ENCODE measurements around the gene JCHAIN.

The JCHAIN gene

GRCh38 chr4:70711599-70711998, 45.3 kb upstream of the JCHAIN start:
- H3K4me3 ChIP-seq (ENCODE audit: low read length) = no peak overlapping the region
- DNase-seq (ENCODE audit: low read depth) = no peak
- TF ChIP-seq, protein P1, sequence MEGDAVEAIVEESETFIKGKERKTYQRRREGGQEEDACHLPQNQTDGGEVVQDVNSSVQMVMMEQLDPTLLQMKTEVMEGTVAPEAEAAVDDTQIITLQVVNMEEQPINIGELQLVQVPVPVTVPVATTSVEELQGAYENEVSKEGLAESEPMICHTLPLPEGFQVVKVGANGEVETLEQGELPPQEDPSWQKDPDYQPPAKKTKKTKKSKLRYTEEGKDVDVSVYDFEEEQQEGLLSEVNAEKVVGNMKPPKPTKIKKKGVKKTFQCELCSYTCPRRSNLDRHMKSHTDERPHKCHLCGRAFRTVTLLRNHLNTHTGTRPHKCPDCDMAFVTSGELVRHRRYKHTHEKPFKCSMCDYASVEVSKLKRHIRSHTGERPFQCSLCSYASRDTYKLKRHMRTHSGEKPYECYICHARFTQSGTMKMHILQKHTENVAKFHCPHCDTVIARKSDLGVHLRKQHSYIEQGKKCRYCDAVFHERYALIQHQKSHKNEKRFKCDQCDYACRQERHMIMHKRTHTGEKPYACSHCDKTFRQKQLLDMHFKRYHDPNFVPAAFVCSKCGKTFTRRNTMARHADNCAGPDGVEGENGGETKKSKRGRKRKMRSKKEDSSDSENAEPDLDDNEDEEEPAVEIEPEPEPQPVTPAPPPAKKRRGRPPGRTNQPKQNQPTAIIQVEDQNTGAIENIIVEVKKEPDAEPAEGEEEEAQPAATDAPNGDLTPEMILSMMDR (conservative IDR thresholded peaks at IDR 0.05; ENCODE audit: low read depth, low read length) = no peak

DNA sequence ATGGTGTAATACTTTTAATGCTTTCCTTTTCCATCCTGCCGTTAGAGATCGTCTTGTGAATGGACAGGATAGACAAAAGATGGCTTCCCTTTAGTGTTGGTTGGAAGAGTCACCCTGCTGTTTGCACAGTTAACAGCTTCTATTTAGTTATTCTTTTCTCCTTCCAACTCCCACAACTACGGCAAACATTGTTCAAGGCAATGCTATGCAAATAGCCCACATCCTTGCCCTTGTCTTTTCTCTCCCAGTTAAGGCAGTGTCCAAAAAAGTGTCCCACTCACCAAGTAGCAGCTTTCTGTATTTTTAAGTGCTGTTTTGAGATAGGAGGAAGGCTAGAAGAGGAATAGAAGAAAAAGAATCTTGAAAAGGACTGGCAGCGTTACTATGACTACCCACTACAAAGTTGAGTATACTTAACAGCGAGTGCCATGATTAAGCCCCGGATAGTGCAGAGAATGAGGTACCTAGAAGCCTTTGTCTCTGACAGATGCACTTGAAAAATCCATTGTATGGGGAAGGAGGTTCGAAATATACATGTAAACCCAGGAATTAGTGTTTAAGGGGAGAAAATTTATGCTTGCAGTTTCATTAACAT, 43.4 kb upstream of the JCHAIN start:
- TF ChIP-seq, protein P1 (conservative IDR thresholded peaks at IDR 0.05; ENCODE audit: low read depth, low read length) = no peak
- no peak overlapping the region for H3K4me3 ChIP-seq (ENCODE audit: low read length)

GRCh38 chr4:70706516-70706915, 40.2 kb upstream of the JCHAIN start:
- TF ChIP-seq, protein P1 (conservative IDR thresholded peaks at IDR 0.05; ENCODE audit: low read depth, low read length) = no peak
- H3K4me3 ChIP-seq (ENCODE audit: low read length) = peak overlapping the region; percentile 76
- DNase-seq (ENCODE audit: low read depth) = no peak

More for the DNA sequence above, 43.4 kb upstream of the JCHAIN start:
- no peak for DNase-seq (ENCODE audit: low read depth)

- no peak for DNase-seq (ENCODE audit: low read depth)
- TF ChIP-seq, protein P1 (conservative IDR thresholded peaks at IDR 0.05; ENCODE audit: low read depth, low read length) = no peak
- peak overlapping the region; percentile 76 for H3K4me3 ChIP-seq (ENCODE audit: low read length)
These were observed 39.7 kb upstream of the JCHAIN start for GRCh38 chr4:70706044-70706461.

- TF ChIP-seq, protein P1 (conservative IDR thresholded peaks at IDR 0.05; ENCODE audit: low read depth, low read length) = no peak
- DNase-seq (ENCODE audit: low read depth) = no peak
- peak overlapping the region; percentile 76 for H3K4me3 ChIP-seq (ENCODE audit: low read length)
These were observed 39.1 kb upstream of the JCHAIN start for GRCh38 chr4:70705183-70706043.

- H3K4me3 ChIP-seq (ENCODE audit: low read length) = peak overlapping the region; percentile 76
- TF ChIP-seq, protein P1 (conservative IDR thresholded peaks at IDR 0.05; ENCODE audit: low read depth, low read length) = no peak
- DNase-seq (ENCODE audit: low read depth) = no peak
These were observed 38.5 kb upstream of the JCHAIN start for GRCh38 chr4:70704931-70705182.
